CD4-positive, alpha-beta memory T cell (primary cell): ENCODE measurements around the gene TOP2A. TPM values are rescaled to one million over a fixed set of nuclear protein-coding genes. Genes with fewer than 3 reads are reported as not detected.
A peak's percentile ranks its signal among the peaks of the same experiment; 100 is the strongest.

ENCODE experiments used
- CTCF ChIA-PET: fragments of 350-600 bp; sonication (Branson Sonifier 250); formaldehyde crosslinking; loops from one replicate; lab custom pipeline; 2021; ENCODE audit warnings: inconsistent platforms; ENCODE audit not compliant: partially characterized antibody; lab: Charles Lee
- POLR2A ChIA-PET: fragments of 350-600 bp; sonication (Branson Sonifier 250); formaldehyde crosslinking; loops from one replicate; lab custom pipeline; 2021; ENCODE audit not compliant: partially characterized antibody; lab: Charles Lee
- DNase-seq, 5 donors: peaks; one replicate each; pipeline versions ENCODE4 v3.0.0 to v3.0.0-alpha.2; 2020 to 2022; ENCODE audit warnings: mixed read lengths in 1 of 5
- H3K27ac ChIP-seq: one replicate; pipeline ENCODE4 v1.7.0; 2013; ENCODE audit warnings: low read depth, low read length
- H3K27me3 ChIP-seq: 2 replicates; pipeline ENCODE4 v1.7.0; 2013; ENCODE audit warnings: mild to moderate bottlenecking, low read length, moderate library complexity; ENCODE audit not compliant: insufficient read depth
- H3K36me3 ChIP-seq: 2 replicates; pipeline ENCODE4 v1.7.0; 2013; ENCODE audit warnings: mild to moderate bottlenecking, low read length, moderate library complexity; ENCODE audit not compliant: insufficient read depth
- H3K4me1 ChIP-seq: 2 replicates; pipeline ENCODE4 v1.7.0; 2013; ENCODE audit warnings: mild to moderate bottlenecking, low read length, moderate library complexity; ENCODE audit not compliant: insufficient read depth
- H3K4me3 ChIP-seq, 2 donors: one replicate each; pipeline ENCODE4 v1.7.0; 2013; ENCODE audit warnings: low read length in 2 of 2, mild to moderate bottlenecking in 1 of 2
- H3K9me3 ChIP-seq, 2 donors: one replicate each; pipeline ENCODE4 v1.7.0; 2013; ENCODE audit warnings: low read length in 2 of 2, control low read depth in 1 of 2; ENCODE audit not compliant: control insufficient read depth in 1 of 2
- H3K27ac Mint-ChIP-seq, 7 donors: one replicate each; pipeline ENCODE4 v1.8.0; 2020 to 2021; ENCODE audit warnings: mixed read lengths in 7 of 7, mild to moderate bottlenecking in 6 of 7, inconsistent platforms in 3 of 7, moderate library complexity in 3 of 7
- H3K27me3 Mint-ChIP-seq, 2 donors: one replicate each; pipeline ENCODE4 v1.8.0; 2020 to 2021; ENCODE audit warnings: mixed read lengths in 2 of 2
- H3K36me3 Mint-ChIP-seq, 2 donors: one replicate each; pipeline ENCODE4 v1.8.0; 2020 to 2021; ENCODE audit warnings: mixed read lengths in 2 of 2, inconsistent platforms in 1 of 2, mild to moderate bottlenecking in 1 of 2
- H3K4me1 Mint-ChIP-seq, 4 donors: one replicate each; pipeline ENCODE4 v1.8.0; 2020 to 2021; ENCODE audit warnings: mixed read lengths in 4 of 4, mild to moderate bottlenecking in 1 of 4
- H3K4me3 Mint-ChIP-seq, 8 donors: one replicate each; pipeline ENCODE4 v1.8.0; 2020 to 2021; ENCODE audit warnings: mixed read lengths in 8 of 8, mild to moderate bottlenecking in 7 of 8, moderate library complexity in 6 of 8, inconsistent platforms in 3 of 8
- H3K9me3 Mint-ChIP-seq, 8 donors: one replicate each; pipeline ENCODE4 v1.8.0; 2020 to 2021; ENCODE audit warnings: mixed read lengths in 8 of 8, mild to moderate bottlenecking in 5 of 8, inconsistent platforms in 3 of 8, moderate library complexity in 1 of 8
- intact Hi-C: fragments of 100-400 bp; cut with micrococcal nuclease; formaldehyde crosslinking; loops from one replicate; pipeline ENCODE4 v1.15.1; 2023
- polyA plus RNA-seq, 2 donors: library from polyadenylated mRNA; unstranded; fragments of 300-500 nt; fragmentation: Illumina TruSeq; gene quantifications; one replicate each; pipeline ENCODE4 v1.2.3, GENCODE V29; 2021
- total RNA-seq, 2 experiments: library from RNA; stranded (reverse); gene quantifications; one replicate each; pipeline ENCODE4 v1.2.3, GENCODE V29; 2021

TOP2A gene
- 1 to 10 TPM in 1 of 2 experiments, under 1 TPM in 1; 0.47 to 1.1 TPM for total RNA-seq
- under 1 TPM; 0.10 to 0.14 TPM for polyA plus RNA-seq

- peak within 1 kb of the TSS; percentile 77 to 91 for H3K4me3 ChIP-seq
- no peaks in the 10 kb centered on the region for H3K27me3 ChIP-seq
- no peaks in the 10 kb centered on the region for H3K9me3 Mint-ChIP-seq
- peak within 1 kb of the TSS; percentile 90 to 97 (median 95) for H3K4me3 Mint-ChIP-seq
- intact Hi-C loops: loop anchor here (1.0 to 10.0 kb wide), 5 partner anchors 60 to 213 kb away; partner anchors contain the start of gene CDC6
- no peaks in the 10 kb centered on the region for H3K36me3 ChIP-seq
- peak; percentile 98 to 99 (median 98) for DNase-seq
- H3K9me3 ChIP-seq: no peaks in the 10 kb centered on the region
- peak within 1 kb of the TSS; percentile 69 to 97 (median 93) for H3K27ac Mint-ChIP-seq
- no peaks in the 10 kb centered on the region for H3K27me3 Mint-ChIP-seq
- peak within 1 kb of the TSS; percentile 49 for H3K27ac ChIP-seq
- ChIA-PET CTCF (interaction anchor here (0.7 to 8.5 kb wide), 24 partner anchors 9 to 305 kb away, joined by 3 to 72 read pairs (median 4); partner anchors contain the start of genes IGFBP4 and SMARCE1), POLR2A (interaction anchor here (0.6 to 5.5 kb wide), 36 partner anchors 9 to 306 kb away, joined by 3 to 61 read pairs (median 4); partner anchors contain the start of genes CASC3, IGFBP4, SMARCE1 and WIPF2)
- H3K36me3 Mint-ChIP-seq: peaks cover 0 to 4% of the 10 kb centered on the region in 2 donors
- H3K4me1 ChIP-seq: peaks cover 37% of the 10 kb centered on the region
- H3K4me1 Mint-ChIP-seq: peaks cover 15 to 35% (median 28%) of the 10 kb centered on the region in 4 donors
These were observed at the start of gene TOP2A for GRCh38 chr17:40417609-40418427. TOP2A (minus strand) TSS chr17:40417896; CDS start chr17:40417791, 105 bp downstream.

- Histone ChIP-seq H3K4me3 (no peak overlapping the region), H3K27ac (no peak overlapping the region), H3K9me3 (no peaks in the 10 kb centered on the region), H3K27me3 (no peaks in the 10 kb centered on the region), H3K36me3 (no peaks in the 10 kb centered on the region), H3K4me1 (no peaks in the 10 kb centered on the region)
- Mint-ChIP-seq H3K4me1 (no peaks in the 10 kb centered on the region), H3K27me3 (no peaks in the 10 kb centered on the region), H3K4me3 (no peak overlapping the region), H3K9me3 (no peaks in the 10 kb centered on the region), H3K27ac (no peak overlapping the region), H3K36me3 (no peaks in the 10 kb centered on the region)
- ChIA-PET POLR2A (no interaction called here), CTCF (interaction anchor here (0.7 to 2.3 kb wide), 5 partner anchors 9 to 52 kb away, joined by 3 to 7 read pairs (median 4); no protein-coding TSS in a partner anchor)
- no peak for DNase-seq
- intact Hi-C loops: no loop called here
These were observed 49.7 kb upstream of the TOP2A start for GRCh38 chr17:40467281-40467867.

- ChIA-PET POLR2A (no interaction called here), CTCF (interaction anchor here (1.3 to 2.3 kb wide), 6 partner anchors 10 to 67 kb away, joined by 4 to 18 read pairs (median 5); no protein-coding TSS in a partner anchor)
- no peaks in the 10 kb centered on the region for H3K27me3 Mint-ChIP-seq
- no peaks in the 10 kb centered on the region for H3K27me3 ChIP-seq
- no peak overlapping the region for H3K4me3 ChIP-seq
- H3K4me1 ChIP-seq: no peaks in the 10 kb centered on the region
- no peak overlapping the region for H3K27ac ChIP-seq
- no peaks in the 10 kb centered on the region for H3K9me3 Mint-ChIP-seq
- no peaks in the 10 kb centered on the region for H3K4me1 Mint-ChIP-seq
- H3K4me3 Mint-ChIP-seq: no peak overlapping the region
- DNase-seq: no peak
- no peaks in the 10 kb centered on the region for H3K9me3 ChIP-seq
- H3K36me3 ChIP-seq: no peaks in the 10 kb centered on the region
- peak overlapping the region in 2 of 7 donors; percentile 9 to 70 for H3K27ac Mint-ChIP-seq
- H3K36me3 Mint-ChIP-seq: no peaks in the 10 kb centered on the region
- intact Hi-C loops: no loop called here
These were observed 48.7 kb upstream of the TOP2A start for GRCh38 chr17:40466298-40466971.

- H3K4me1 Mint-ChIP-seq: no peaks in the 10 kb centered on the region
- POLR2A ChIA-PET: interaction anchor here (1.8 kb wide), 1 partner anchor 20 kb away, joined by 4 read pairs; the partner anchor contains the start of gene IGFBP4
- intact Hi-C loops: no loop called here
- Histone ChIP-seq H3K36me3 (no peaks in the 10 kb centered on the region), H3K27ac (no peak overlapping the region), H3K4me3 (no peak overlapping the region), H3K9me3 (no peaks in the 10 kb centered on the region), H3K27me3 (no peaks in the 10 kb centered on the region), H3K4me1 (no peaks in the 10 kb centered on the region)
- no peaks in the 10 kb centered on the region for H3K36me3 Mint-ChIP-seq
- H3K27ac Mint-ChIP-seq: peak overlapping the region in 2 of 7 donors; percentile 42 to 55
- no peak overlapping the region for H3K4me3 Mint-ChIP-seq
- no peak for DNase-seq
- no peaks in the 10 kb centered on the region for H3K27me3 Mint-ChIP-seq
- CTCF ChIA-PET: interaction anchor here (0.6 to 2.0 kb wide), 4 partner anchors 12 to 858 kb away, joined by 3 to 18 read pairs (median 4); no protein-coding TSS in a partner anchor
- no peaks in the 10 kb centered on the region for H3K9me3 Mint-ChIP-seq
These were observed 46.7 kb upstream of the TOP2A start for GRCh38 chr17:40464392-40464855.

GRCh38 chr17:40463122-40463550 is 45.4 kb upstream of the TOP2A start:
- Mint-ChIP-seq H3K36me3 (no peaks in the 10 kb centered on the region), H3K4me3 (no peak overlapping the region), H3K9me3 (no peaks in the 10 kb centered on the region), H3K27ac (peak overlapping the region in 2 of 7 donors; percentile 22 to 25), H3K4me1 (no peaks in the 10 kb centered on the region), H3K27me3 (no peaks in the 10 kb centered on the region)
- Histone ChIP-seq H3K4me3 (no peak overlapping the region), H3K4me1 (no peaks in the 10 kb centered on the region), H3K27ac (no peak overlapping the region), H3K36me3 (no peaks in the 10 kb centered on the region), H3K27me3 (no peaks in the 10 kb centered on the region), H3K9me3 (no peaks in the 10 kb centered on the region)
- POLR2A ChIA-PET: interaction anchor here (0.6 to 0.7 kb wide), 2 partner anchors 17 to 986 kb away, joined by 3 read pairs; no protein-coding TSS in a partner anchor
- CTCF ChIA-PET: no interaction called here
- intact Hi-C loops: no loop called here
- DNase-seq: no peak

- ChIA-PET POLR2A (interaction anchor here (0.6 kb wide), 1 partner anchor 16 kb away, joined by 3 read pairs; no protein-coding TSS in a partner anchor), CTCF (no interaction called here)
- H3K4me1 Mint-ChIP-seq: no peaks in the 10 kb centered on the region
- no peaks in the 10 kb centered on the region for H3K9me3 ChIP-seq
- H3K4me1 ChIP-seq: no peaks in the 10 kb centered on the region
- no peak for DNase-seq
- no peak overlapping the region for H3K27ac ChIP-seq
- H3K27me3 Mint-ChIP-seq: no peaks in the 10 kb centered on the region
- no peak overlapping the region for H3K27ac Mint-ChIP-seq
- no peak overlapping the region for H3K4me3 Mint-ChIP-seq
- no peaks in the 10 kb centered on the region for H3K36me3 ChIP-seq
- intact Hi-C loops: no loop called here
- no peaks in the 10 kb centered on the region for H3K27me3 ChIP-seq
- H3K36me3 Mint-ChIP-seq: no peaks in the 10 kb centered on the region
- H3K9me3 Mint-ChIP-seq: no peaks in the 10 kb centered on the region
- H3K4me3 ChIP-seq: no peak overlapping the region
These were observed 44.8 kb upstream of the TOP2A start for GRCh38 chr17:40462343-40463121.
